Endothelial cell of umbilical vein (primary cell): Measurements from ENCODE around the gene HDAC4. TPM values are rescaled to one million over a fixed set of nuclear protein-coding genes. Genes with fewer than 3 reads are reported as not detected.

ENCODE experiments used
- BruUV-seq: library from RNA; stranded (reverse); fragments of 400-500 nt; replicated peaks from 2 replicates; lab custom pipeline; 2021; lab: Mats Ljungman, UMichigan
- CTCF ChIA-PET: fragments of 300-600, 350-600 bp; sonication (Branson Sonifier 250); formaldehyde crosslinking; loops from one replicate; lab custom pipeline; 2021; ENCODE audit warnings: antibody characterized with exemption, inconsistent platforms; lab: Charles Lee
- POLR2A ChIA-PET: fragments of 300-600, 350-600 bp; sonication (Branson Sonifier 250); formaldehyde crosslinking; loops from one replicate; lab custom pipeline; 2021; ENCODE audit warnings: antibody characterized with exemption, inconsistent platforms; lab: Charles Lee
- DNase-seq: peaks from one replicate; pipeline ENCODE4 v3.0.0-alpha.2; 2011; ENCODE audit warnings: low read depth, low spot score
- FAIRE-seq: peaks from 2 replicates; lab custom pipeline; 2011; peaks lifted over from hg19 to GRCh38; lab: Jason Lieb, UNC
- H2AFZ ChIP-seq: 2 replicates; pipeline ENCODE4 v1.6.0; 2012; ENCODE audit warnings: low read depth, low read length, control low read depth, inconsistent platforms
- H3K27ac ChIP-seq: 2 replicates; pipeline ENCODE4 v1.5.1; 2011; ENCODE audit warnings: low read depth, mild to moderate bottlenecking, control low read depth, low read length, moderate library complexity; ENCODE audit not compliant: insufficient read depth
- H3K27me3 ChIP-seq, 2 experiments: 2 replicates each; pipeline versions ENCODE4 v1.6.0 to v1.6.1; 2011; ENCODE audit warnings: low read length in 2 of 2, mixed read lengths in 1 of 2; ENCODE audit not compliant: control insufficient read depth in 2 of 2, insufficient read depth in 2 of 2
- H3K36me3 ChIP-seq, 2 experiments: 2 replicates in 1 of 2; 3 replicates in 1 of 2; pipeline ENCODE4 v1.5.1; 2011; ENCODE audit warnings: low read length in 2 of 2, mild to moderate bottlenecking in 1 of 2, moderate library complexity in 1 of 2; ENCODE audit not compliant: control insufficient read depth in 2 of 2, insufficient read depth in 2 of 2; ENCODE audit errors: extremely low read depth in 1 of 2
- H3K4me1 ChIP-seq: 3 replicates; pipeline ENCODE4 v1.5.1; 2011; ENCODE audit warnings: mild to moderate bottlenecking, low read length; ENCODE audit not compliant: control insufficient read depth, insufficient read depth; ENCODE audit errors: extremely low read depth
- H3K4me2 ChIP-seq: 2 replicates; pipeline ENCODE4 v1.6.1; 2011; ENCODE audit warnings: low read length, control low read depth, mixed read lengths; ENCODE audit not compliant: insufficient read depth
- H3K4me3 ChIP-seq, 3 experiments: fragments of 200-600 bp in 1 of 3; sonication (generic), shearing (Covaris generic) in 1 of 3; replicated peaks in 1 of 3; 2 replicates each; pipeline ENCODE4 v1.5.1; 2011 to 2016; ENCODE audit warnings: control low read depth in 3 of 3, low read length in 3 of 3, mild to moderate bottlenecking in 2 of 3, inconsistent platforms in 1 of 3, low read depth in 1 of 3, moderate library complexity in 1 of 3; ENCODE audit not compliant: insufficient read depth in 1 of 3
- H3K79me2 ChIP-seq: 2 replicates; pipeline ENCODE4 v1.6.0; 2012; ENCODE audit warnings: low read length, inconsistent platforms; ENCODE audit not compliant: control insufficient read depth, insufficient read depth
- H3K9ac ChIP-seq: replicated peaks from 2 replicates; pipeline ENCODE3; 2011; ENCODE audit warnings: low read length, control low read depth; ENCODE audit not compliant: insufficient read depth; ENCODE audit errors: extremely low read depth
- H3K9me1 ChIP-seq: replicated peaks from 3 replicates; pipeline ENCODE4 v1.6.0; 2011; ENCODE audit warnings: mild to moderate bottlenecking, low read length; ENCODE audit not compliant: control insufficient read depth, insufficient read depth; ENCODE audit errors: extremely low read depth
- H3K9me3 ChIP-seq: replicated peaks from 2 replicates; pipeline ENCODE4 v1.5.1; 2012; ENCODE audit warnings: low read length, inconsistent platforms; ENCODE audit not compliant: control insufficient read depth, insufficient read depth
- H4K20me1 ChIP-seq: replicated peaks from 2 replicates; pipeline ENCODE3; 2011; ENCODE audit warnings: mild to moderate bottlenecking, low read length; ENCODE audit not compliant: control insufficient read depth, insufficient read depth; ENCODE audit errors: extremely low read depth
- CTCF ChIP-seq, 2 donors: IDR thresholded peaks; 1 replicate in 1 of 2; 2 replicates in 1 of 2; pipeline ENCODE4 v1.5.1; 2011; ENCODE audit warnings: low read length in 2 of 2, mild to moderate bottlenecking in 2 of 2, moderate library complexity in 2 of 2, control low read depth in 1 of 2, inconsistent platforms in 1 of 2, low read depth in 1 of 2; ENCODE audit not compliant: insufficient read depth in 1 of 2; ENCODE audit errors: extremely low read depth in 1 of 2
- EZH2 ChIP-seq: IDR thresholded peaks from 2 replicates; pipeline ENCODE4 v1.6.1; 2012; ENCODE audit warnings: borderline replicate concordance, low read depth, mild to moderate bottlenecking, moderate library complexity, low read length, inconsistent platforms; ENCODE audit not compliant: severe bottlenecking
- FOS ChIP-seq: IDR thresholded peaks from 2 replicates; pipeline ENCODE4 v1.6.1; 2011; ENCODE audit warnings: mild to moderate bottlenecking, low read length, moderate library complexity, borderline replicate concordance; ENCODE audit not compliant: insufficient read depth
- GATA2 ChIP-seq: IDR thresholded peaks from 2 replicates; pipeline ENCODE4 v1.7.0; 2011; ENCODE audit warnings: low read depth, mild to moderate bottlenecking, moderate library complexity, mixed read lengths, low read length; ENCODE audit not compliant: insufficient read length, insufficient read depth
- JUN ChIP-seq: IDR thresholded peaks from 2 replicates; pipeline ENCODE4 v1.6.1; 2011; ENCODE audit warnings: borderline replicate concordance, low read depth; ENCODE audit not compliant: insufficient read length, insufficient read depth
- MAX ChIP-seq: IDR thresholded peaks from 2 replicates; pipeline ENCODE4 v1.6.1; 2011; ENCODE audit not compliant: insufficient read depth, insufficient read length
- MYC ChIP-seq: IDR thresholded peaks from one replicate; pipeline ENCODE4 v1.6.1; 2011; ENCODE audit warnings: mild to moderate bottlenecking, low read depth, low read length
- POLR2A ChIP-seq: IDR thresholded peaks from 2 replicates; pipeline ENCODE4 v1.6.1; 2012; ENCODE audit warnings: low read depth, mild to moderate bottlenecking, control low read depth, low read length
- POLR2AphosphoS5 ChIP-seq: IDR thresholded peaks from 2 replicates; pipeline ENCODE4 v1.6.1; 2012; ENCODE audit warnings: low read depth, mild to moderate bottlenecking, control low read depth, low read length, moderate library complexity; ENCODE audit not compliant: insufficient read depth
- dilution Hi-C: fragments of 300-500 bp; cut with MboI; formaldehyde crosslinking; loops from one replicate; pipeline ENCODE4 v1.15.0; 2019; ENCODE audit warnings: low sequenced_read_pairs; ENCODE audit not compliant: extremely low pct_ligation_motif_present
- intact Hi-C: fragments of 100-400 bp; cut with micrococcal nuclease; formaldehyde crosslinking; loops from one replicate; pipeline ENCODE4 v1.10.0; 2022
- polyA plus RNA-seq, 4 experiments: library from polyadenylated mRNA; depleted of rRNA in 3 of 4; stranded (reverse) in 3 of 4; unstranded in 1 of 4; fragments of >200 nt; gene quantifications; 2 replicates each; pipeline versions ENCODE4 v1.2.1 to v1.2.3, GENCODE V29; 2011 to 2012; ENCODE audit warnings: missing spikeins in 1 of 4
- total RNA-seq: library from RNA; stranded (reverse); gene quantifications from 2 replicates; pipeline ENCODE4 v1.2.3, GENCODE V29; 2021

HDAC4 gene
- total and polyA plus RNA-seq, 2 donors (not counting 3 experiments of a cell fraction or from before 2014, with no cell fraction given), result 13.4 to 33.0 TPM

- no TSS peak for BruUV-seq
- H3K36me3 ChIP-seq, result no peaks in the 10 kb centered on the region
- no peaks in the 10 kb centered on the region for H3K4me1 ChIP-seq
- no peak for FAIRE-seq
- H3K4me3 ChIP-seq, result no peak overlapping the region
- ChIA-PET POLR2A (no interaction called here), CTCF (no interaction called here)
- no peak overlapping the region for H3K9ac ChIP-seq
- H3K27ac ChIP-seq, result no peak overlapping the region
- H3K27me3 ChIP-seq, result no peaks in the 10 kb centered on the region
- H3K4me2 ChIP-seq, result no peak overlapping the region
- H4K20me1 ChIP-seq, result no peaks in the 10 kb centered on the region
- dilution Hi-C loops (no loop called here), intact Hi-C loops (no loop called here)
- no peak for TF ChIP-seq EZH2
- TF ChIP-seq POLR2A, result no peak
- TF ChIP-seq CTCF (IDR thresholded peaks at IDR 0.05; ENCODE audit: extremely low read depth in 1 of 2, insufficient read depth in 1 of 2, low read depth in 1 of 2, low read length in 2 of 2), result no peak
- TF ChIP-seq POLR2AphosphoS5, result no peak
- TF ChIP-seq GATA2, result no peak
- no peak for TF ChIP-seq MAX
- no peak for TF ChIP-seq FOS
- TF ChIP-seq MYC, result no peak
- TF ChIP-seq JUN, result no peak
- H3K79me2 ChIP-seq, result no peaks in the 10 kb centered on the region
- no peak overlapping the region for H2AFZ ChIP-seq
- H3K9me1 ChIP-seq, result no peaks in the 10 kb centered on the region
- no peak for DNase-seq
- H3K9me3 ChIP-seq, result no peaks in the 10 kb centered on the region
These were observed 23.7 kb upstream of the HDAC4 start for GRCh38 chr2:239424337-239425045.
